HEK293T (cell line): Measurements from ENCODE around the gene PPP2R5C.
"Not testable (repeated sequence)": the region's sequence is repeated elsewhere in the genome, so short reads cannot be mapped to it uniquely, and the experiment has no call there.

Experiments used
- BHLHE40 ChIP-seq: fragments of 450-650 bp; IDR thresholded peaks from 2 replicates; pipeline ENCODE4 v1.6.1; 2016; ENCODE audit warnings: mild to moderate bottlenecking, moderate library complexity, borderline replicate concordance
- CTBP1 ChIP-seq: fragments of 450-650 bp; IDR thresholded peaks from 2 replicates; pipeline ENCODE4 v1.6.1; 2016; ENCODE audit warnings: borderline replicate concordance
- FOXM1 ChIP-seq: fragments of 450-650 bp; IDR thresholded peaks from 2 replicates; pipeline ENCODE4 v1.6.1; 2017; ENCODE audit warnings: mild to moderate bottlenecking, borderline replicate concordance
- HDGF ChIP-seq: fragments of 450-650 bp; IDR thresholded peaks from 2 replicates; pipeline ENCODE4 v1.6.1; 2017; ENCODE audit warnings: antibody characterized with exemption, borderline replicate concordance
- PKNOX1 ChIP-seq: fragments of 450-650 bp; IDR thresholded peaks from 2 replicates; pipeline ENCODE4 v1.6.1; 2016

- TF ChIP-seq HDGF, BHLHE40, FOXM1, PKNOX1, CTBP1: not testable (repeated sequence)
These were observed 17.1 kb upstream of the PPP2R5C start for GRCh38 chr14:101744382-101744781.
